DOHH2 (cell line): Measurements from ENCODE around the gene INHBC.

ENCODE experiments used
- CTCF ChIP-seq: fragments of 200-600 bp; sonication (generic); IDR thresholded peaks from one replicate; pipeline ENCODE4 v1.5.1; 2014; ENCODE audit warnings: antibody characterized with exemption, mild to moderate bottlenecking, low read depth, low read length; ENCODE audit not compliant: poor library complexity, severe bottlenecking
- EZH2phosphoT487 ChIP-seq: fragments of 200-600 bp; sonication (generic); IDR thresholded peaks from 2 replicates; pipeline ENCODE4 v1.6.1; 2017; ENCODE audit warnings: borderline replicate concordance, mild to moderate bottlenecking, antibody characterized with exemption, low read length, moderate library complexity, mixed read lengths

- no peak for TF ChIP-seq CTCF
- no peak for TF ChIP-seq EZH2phosphoT487
These were observed 14.1 kb upstream of the INHBC start for GRCh38 chr12:57420482-57420881.
